ENCODE results near the gene RPL10.

Gene RPL10

DNA sequence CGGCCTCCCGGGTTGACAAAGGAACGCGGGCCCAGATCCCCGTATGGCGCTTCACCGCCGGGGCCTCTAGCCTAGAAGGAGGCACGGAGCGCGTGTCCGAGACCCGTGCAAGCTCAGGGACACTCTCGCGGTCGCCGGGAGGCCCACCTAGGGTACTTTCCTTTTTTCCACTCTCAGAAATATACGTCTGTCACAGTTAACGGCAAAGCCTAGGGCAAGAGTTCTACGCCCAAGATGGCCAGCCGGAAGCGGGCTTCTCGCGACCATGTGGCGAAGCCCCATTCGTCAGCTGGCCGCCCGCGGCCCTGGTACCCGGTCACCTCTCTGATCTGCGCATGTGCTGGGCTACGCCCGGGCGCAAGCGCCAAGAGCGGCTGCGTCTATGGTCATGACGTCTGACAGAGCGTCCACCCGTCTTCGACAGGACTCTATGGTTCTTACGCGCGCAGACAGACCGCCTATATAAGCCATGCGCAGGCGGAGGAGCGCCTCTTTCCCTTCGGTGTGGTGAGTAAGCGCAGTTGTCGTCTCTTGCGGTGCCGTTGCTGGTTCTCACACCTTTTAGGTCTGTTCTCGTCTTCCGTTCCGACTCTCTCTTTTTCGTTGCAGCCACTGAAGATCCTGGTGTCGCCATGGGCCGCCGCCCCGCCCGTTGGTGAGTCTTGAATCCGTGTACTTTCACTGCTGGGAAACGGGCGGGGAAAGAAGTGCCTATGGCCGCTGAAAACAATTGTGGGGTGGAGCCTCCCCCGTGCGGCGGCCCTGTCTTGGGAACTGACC lies at the start of gene RPL10:
TSS of gene RPL10 (plus strand) at position 490 of the 780 bp plus-strand sequence. CDS start at position 633, 143 bp downstream.
- DNase-seq (ENCODE audit: low read depth in 3 of 3): peak; percentile 69 to 82 (median 76)

DNA sequence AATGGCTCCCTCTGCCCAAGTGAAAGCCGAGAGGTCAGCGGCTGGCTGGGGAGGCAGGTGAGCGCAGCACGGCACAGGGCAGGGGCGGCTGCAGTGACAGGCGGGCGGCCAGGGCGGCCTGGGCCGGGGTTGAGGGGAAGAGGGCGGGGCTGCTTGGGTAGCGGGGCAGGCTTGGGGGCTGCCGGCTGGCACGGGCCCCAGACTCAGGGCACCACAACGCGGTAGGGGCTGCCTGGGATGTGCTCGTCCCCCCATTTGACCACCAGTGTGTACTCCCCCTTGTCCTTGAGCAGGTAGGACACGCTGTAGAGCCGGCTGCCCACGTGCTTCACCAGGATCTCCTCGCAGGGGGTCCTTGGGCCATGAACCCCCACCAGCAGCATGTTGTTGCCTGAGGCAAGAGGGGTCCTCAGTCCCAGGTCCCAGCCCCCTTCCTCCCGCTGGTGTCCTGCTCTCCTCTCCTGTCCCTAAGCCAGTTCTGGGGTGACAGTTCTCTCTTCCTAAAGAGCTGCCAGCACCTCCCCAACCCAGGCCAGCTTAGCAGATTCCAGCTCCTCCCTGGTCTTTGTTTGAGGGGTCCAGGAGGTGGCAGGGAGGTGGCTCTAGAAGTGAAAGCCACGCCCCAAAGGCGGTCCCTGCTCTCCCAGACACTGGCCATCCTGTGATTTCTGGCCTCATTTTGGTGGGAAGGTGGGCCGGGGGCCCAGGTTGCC lies 49.4 kb upstream of the RPL10 start:
- no peak for DNase-seq (ENCODE audit: low read depth in 3 of 3)

GRCh38 chrX:154349359-154349935 lies 48.7 kb upstream of the RPL10 start:
- no peak for DNase-seq (ENCODE audit: low read depth in 3 of 3)

DNA sequence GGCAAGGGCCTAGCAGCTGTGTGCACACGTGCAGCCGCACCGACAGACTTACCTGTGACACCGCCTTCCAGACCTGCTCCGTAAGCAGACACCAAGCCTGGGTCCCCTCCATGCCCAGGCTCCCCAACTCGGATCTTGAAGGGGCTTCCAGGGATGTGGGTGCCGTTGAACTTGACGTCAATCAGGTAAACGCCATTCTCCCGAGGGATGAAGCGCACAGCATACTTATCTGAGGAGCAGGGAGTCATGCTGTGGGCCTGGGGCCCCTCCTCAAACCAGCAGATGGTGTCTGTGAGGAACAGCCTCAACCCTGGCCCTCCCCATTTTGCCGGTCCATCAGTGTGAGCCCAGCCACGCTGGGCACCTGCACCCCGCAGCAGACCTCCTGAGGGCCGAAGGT lies 48.2 kb upstream of the RPL10 start:
- DNase-seq (ENCODE audit: low read depth in 3 of 3): no peak

GRCh38 chrX:154350429-154351182 lies 47.6 kb upstream of the RPL10 start:
- DNase-seq (ENCODE audit: low read depth in 3 of 3): no peak

GRCh38 chrX:154351183-154352011 lies 46.8 kb upstream of the RPL10 start:
- DNase-seq (ENCODE audit: low read depth in 3 of 3): no peak

- DNase-seq (ENCODE audit: low read depth in 3 of 3): no peak
Observed at GRCh38 chrX:154352012-154352401, 46.2 kb upstream of the RPL10 start.

GRCh38 chrX:154352466-154352865 lies 45.7 kb upstream of the RPL10 start:
- no peak for DNase-seq (ENCODE audit: low read depth in 3 of 3)

DNA sequence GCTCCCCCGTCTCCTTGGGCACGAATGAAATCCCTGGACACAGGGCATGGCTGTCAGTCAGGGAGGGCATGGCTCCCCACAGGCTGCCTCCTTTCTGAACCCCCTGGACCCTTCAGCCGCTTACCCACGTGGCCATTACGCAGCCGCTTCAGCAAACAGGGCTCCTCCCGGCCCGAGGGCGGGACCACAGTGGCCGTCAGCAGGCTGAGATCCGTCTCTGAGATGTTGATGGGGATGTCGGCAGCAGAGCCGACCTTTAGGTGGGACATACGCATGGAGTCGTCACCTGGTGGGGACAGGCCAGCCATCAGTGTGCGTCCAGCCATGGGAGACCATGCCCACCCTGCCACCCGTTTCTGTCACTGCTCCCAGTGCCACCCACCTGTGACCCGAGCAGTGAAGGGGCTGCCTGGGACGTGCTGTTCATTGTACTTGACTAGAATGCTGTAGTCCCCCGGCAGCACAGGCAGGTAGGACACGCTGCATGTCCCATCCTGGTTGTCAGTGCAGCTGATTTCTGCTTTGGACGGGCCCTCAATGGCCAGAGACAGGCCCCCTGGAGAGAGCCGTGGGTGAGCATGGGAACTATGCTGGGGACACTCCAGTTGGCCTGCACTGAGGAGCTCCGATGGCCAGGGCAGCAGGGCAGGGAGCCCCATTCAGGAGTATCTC lies 44.9 kb upstream of the RPL10 start:
- DNase-seq (ENCODE audit: low read depth in 3 of 3): no peak

DNA sequence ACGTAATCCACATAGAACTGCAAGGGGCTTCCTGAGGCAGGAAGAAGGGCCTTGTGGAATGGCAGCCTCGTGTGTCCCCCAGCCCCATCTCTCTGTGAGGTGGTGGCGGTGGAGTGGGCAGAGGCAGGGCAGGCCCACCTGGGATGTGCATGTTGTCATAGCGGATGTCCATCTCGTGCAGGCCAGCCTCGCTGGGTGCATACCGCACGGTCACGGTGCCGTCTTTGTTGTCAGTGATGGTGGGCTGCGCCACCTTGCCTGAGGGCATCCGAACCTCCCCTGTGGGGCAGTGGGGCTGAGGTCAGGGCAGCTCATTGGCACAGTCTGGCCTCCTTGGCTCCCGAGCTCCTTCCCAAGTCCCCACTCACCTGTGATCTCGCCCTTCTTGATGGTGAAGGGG lies 44.2 kb upstream of the RPL10 start:
- DNase-seq (ENCODE audit: low read depth in 3 of 3): no peak

DNA sequence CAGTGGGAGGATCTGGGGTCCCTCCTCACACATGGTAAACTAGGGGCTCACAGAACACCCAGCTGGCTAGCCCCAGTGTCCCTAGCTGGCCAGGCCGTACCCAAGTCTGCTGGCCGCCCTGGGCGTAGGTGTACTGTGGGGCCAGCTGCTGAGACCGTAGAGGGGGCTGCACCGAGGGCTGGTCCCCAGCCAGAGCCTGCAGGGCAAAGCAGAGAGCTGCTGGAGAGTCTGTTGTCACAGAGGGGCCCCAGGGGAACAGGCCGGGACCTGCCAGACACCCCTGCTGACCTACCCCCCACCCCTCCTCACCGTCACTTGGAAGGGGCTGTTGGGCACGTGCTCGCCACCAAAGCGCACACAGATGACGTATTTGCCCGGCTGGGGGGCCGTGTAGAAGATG lies 43.7 kb upstream of the RPL10 start:
- DNase-seq (ENCODE audit: low read depth in 3 of 3): no peak

DNA sequence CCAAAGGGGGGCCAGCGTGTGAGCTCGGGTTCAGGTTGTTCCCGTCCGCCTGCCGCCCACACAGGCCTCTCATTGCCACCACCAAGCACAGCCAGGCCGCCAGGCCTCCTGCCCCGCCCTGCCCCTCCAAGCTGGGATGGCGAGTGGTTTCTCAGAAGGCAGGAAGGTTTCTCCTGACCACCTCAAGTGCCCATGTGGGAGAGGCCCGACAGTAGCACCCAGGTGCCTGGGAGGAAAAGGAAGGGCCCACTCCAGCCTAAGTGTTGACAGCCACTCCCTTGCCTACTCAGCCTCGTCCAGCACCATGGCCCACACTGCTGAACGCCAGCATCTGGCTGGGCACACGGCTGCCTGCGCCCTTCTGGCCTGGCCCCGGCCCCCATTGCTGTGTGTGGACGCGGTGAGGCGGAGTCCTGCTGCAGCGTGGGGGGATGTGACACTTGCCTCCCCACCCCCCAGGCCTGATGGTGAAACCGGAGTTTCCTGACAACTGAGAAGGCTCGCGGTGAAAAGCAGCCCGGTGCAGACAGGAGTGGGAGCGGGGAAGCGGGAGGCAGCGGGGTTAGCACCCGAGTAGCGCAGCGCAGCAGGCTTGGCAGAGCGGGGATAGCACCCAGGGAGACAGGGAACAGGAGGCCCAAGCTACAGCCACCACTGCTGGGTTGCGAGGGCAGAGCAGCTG lies 42.9 kb upstream of the RPL10 start:
- DNase-seq (ENCODE audit: low read depth in 3 of 3): no peak

GRCh38 chrX:154355776-154356140 lies 42.4 kb upstream of the RPL10 start:
- no peak for DNase-seq (ENCODE audit: low read depth in 3 of 3)

- DNase-seq (ENCODE audit: low read depth in 3 of 3): no peak
Observed at GRCh38 chrX:154356596-154356995, 41.6 kb upstream of the RPL10 start.

DNA sequence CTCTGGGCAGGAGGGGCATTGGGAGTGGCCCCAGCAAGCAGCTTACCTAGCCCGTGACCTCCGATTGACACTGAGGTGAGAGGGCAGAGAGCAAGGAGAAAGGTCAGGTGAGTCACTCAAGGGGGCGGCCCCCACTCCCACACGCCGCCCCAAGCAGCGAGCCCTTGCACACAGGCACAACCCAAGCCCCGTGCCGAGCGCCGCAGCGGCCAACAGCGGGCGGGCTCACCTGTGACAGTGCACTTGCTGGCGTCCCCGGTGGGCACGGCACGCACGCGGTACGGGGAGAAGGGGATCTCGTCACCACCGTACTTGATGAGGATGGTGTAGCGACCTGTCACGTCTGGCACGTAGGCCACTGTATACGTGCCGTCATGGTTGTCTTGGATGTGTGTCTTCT lies 41.0 kb upstream of the RPL10 start:
- DNase-seq (ENCODE audit: low read depth in 3 of 3): no peak

GRCh38 chrX:154358011-154358410 lies 40.2 kb upstream of the RPL10 start:
- DNase-seq (ENCODE audit: low read depth in 3 of 3): no peak

GRCh38 chrX:154358829-154359228 lies 39.3 kb upstream of the RPL10 start:
- no peak for DNase-seq (ENCODE audit: low read depth in 3 of 3)

DNA sequence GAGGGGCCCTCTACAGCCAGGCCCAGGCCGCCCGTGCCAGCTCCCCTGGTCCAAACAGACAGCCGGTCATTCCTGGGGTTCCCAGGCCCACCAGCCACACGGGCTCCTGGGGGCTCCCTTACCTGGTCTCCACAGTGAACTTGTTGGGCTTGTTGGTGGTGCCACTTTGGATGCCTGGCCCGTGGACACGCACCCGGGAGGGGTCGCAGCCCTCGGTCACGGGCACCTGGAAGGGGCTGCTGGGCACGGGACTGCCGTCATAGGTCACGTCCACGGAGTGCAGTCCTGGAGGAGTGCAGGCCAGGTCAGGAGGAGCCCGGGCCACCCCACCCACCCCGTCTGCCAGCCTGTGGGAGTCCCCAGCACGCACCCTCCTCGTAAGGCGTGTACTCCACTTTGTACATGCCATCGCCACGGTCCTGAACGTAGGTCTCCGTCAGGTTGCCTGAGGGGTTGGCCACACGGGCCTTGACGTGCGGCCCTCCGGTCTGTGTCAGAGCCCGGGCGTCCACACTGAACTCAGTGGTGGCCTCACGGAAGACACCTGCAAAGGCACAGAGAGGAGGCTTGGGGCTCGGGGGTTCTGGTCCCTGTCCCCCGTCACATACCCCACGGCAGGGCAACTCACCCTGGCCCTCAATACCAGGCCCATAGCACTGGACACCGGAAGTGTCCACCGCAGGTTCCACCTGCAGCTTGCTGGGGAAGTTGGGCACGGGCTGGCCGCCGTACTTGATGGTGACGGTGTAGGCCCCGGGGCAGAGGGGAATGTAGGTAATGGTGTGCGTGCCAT lies 38.6 kb upstream of the RPL10 start:
- no peak for DNase-seq (ENCODE audit: low read depth in 3 of 3)

DNA sequence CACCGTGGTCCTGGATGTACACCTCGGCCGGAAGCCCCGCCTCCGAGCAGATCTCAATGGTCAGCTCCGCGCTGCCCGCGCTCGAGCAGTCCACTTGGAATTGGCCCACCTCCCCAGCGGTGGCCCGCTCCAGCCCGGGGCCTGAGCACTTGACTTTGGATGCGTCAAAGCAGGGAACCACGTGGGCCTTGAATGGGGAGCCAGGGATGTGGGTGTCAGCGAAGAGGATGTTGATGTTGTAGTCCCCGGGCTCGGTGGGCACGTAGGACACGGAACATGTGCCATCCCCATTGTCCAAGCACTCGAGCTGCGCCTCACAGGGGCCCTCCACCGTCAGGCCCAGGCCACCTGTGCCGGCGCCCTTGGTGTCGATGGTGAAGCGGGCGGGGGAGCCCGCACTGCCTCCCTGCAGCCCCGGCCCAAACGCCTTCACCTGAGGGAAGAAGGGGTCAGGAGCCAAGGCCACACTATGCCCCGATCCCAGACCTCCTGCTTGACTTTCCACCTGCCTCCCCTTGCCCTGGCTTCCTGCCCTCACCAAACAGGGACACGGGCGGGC lies 37.9 kb upstream of the RPL10 start:
- DNase-seq (ENCODE audit: low read depth in 3 of 3): no peak
